ENCODE data around the gene BTBD6. TPM values are rescaled to one million over a fixed set of nuclear protein-coding genes. Genes with fewer than 3 reads are reported as not detected.
A peak's percentile ranks its signal among the peaks of the same experiment; 100 is the strongest.
"Not testable (repeated sequence)": the region's sequence is repeated elsewhere in the genome, so short reads cannot be mapped to it uniquely, and the experiment has no call there.

BTBD6 gene
- total RNA-seq, 1 donor from 2014 or later = 36.3 TPM

DNA sequence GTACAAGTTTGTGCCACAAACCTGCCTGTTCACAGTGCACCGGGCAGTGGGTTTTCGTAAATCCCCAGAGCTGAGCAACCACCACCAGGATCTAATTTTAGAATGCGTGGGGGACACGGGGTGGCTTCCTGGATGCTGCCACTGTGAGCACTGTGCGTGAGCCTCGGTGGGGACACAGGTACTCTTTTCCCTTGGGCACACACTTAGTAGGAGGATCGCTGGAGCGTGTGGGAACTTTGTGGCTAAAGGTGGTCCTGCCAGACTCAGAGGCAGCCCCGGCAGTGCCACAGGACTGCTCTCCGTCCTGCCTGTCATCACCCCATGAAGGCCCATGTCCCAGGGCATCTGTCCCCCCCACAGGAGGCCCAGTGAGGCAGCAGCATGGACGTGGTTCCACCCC, 21.1 kb downstream of the BTBD6 start:
- no peak for DNase-seq (ENCODE audit: low spot score)

DNA sequence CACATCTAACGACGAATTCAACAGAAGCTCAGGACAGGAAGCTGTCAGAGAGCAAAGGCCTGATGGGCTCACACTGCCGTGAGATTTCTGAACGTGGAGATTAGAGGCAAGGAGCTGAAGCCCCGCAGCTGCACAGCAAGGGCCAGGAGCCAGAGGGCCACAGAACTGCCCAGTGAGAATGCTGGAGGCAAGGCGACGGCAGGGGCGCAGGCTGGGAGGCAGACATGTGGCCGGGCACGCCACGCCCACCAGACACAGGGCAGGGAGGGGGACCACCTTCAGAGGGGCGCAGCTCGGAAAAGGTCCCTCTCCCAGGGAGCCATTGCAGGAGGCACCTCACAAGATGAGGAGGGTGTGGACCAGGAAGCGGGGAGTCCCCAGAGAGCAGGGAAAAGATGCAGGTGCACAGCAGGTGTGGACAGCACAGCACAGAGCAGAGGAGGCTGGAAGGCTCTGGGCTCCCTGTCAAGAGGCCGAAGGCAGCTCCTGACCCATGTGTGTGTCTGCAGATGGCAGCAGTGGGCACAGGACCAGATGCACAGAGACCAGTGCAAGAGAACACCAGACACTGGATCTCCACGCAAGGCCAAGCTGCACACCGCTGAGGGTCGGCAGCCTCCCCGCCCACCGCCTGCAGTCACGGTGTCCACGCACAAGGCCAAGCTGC, 23.0 kb downstream of the BTBD6 start:
- no peak for DNase-seq (ENCODE audit: low spot score)

DNA sequence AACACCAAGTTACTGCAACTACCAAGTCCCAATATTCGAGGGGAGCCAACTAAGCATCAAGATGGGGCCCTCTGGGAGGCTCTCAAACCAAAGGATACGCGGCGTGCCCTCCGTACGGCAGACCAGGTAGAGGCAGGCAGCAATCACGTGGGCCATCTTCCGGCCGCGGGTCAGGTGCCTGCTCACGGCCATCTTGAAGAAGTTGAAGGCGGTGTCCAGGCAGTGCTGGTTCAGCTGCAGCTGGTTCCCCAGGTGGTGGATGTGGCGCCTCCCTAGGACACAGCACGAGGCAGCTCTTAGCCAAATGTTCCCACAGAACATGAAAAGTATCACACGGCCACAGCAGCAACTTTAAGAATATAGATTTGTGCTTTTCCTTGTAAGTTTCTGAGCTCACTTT, 24.3 kb downstream of the BTBD6 start:
- DNase-seq (ENCODE audit: low spot score) = no peak

DNA sequence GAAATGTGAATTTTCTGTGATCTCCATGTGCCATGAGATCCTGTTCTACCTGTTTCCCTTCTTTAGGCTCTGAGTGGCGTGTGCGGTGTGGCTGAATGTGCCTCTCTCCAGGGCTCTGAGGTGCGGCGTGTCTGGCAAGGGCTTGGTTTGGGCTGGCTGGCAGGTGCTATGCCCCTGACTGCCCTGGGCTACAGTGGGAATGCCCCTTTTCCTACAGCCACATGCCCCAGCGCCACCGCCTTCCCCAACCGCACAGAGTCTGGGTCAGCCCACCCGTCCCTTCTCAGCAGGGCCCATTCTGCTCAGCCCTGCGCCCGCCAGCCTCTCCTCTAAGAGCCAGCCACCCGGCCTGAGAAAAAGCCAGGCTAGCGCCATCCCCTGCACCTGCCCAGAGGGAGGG, 24.7 kb downstream of the BTBD6 start:
- peak; percentile 66 for DNase-seq (ENCODE audit: low spot score)

DNA sequence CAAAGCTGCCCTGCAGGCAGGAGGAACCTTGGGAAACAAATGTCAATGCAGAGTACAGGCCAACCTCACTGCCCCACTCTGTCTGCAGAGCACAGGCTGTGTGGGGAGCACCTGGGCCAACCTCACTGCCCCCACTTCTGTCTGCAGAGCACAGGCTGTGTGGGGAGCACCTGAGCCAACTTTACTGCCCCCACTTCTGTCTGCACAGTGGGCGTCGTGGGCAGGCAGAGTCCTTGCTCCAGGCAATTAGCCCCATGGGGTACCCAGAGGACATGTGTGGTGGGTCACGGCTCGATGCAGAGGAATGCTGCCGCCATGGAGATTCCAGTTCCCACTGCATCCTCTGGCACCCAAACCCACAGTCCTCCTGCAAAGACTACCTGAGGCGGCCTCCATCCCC, 26.3 kb downstream of the BTBD6 start:
- no peak for DNase-seq (ENCODE audit: low spot score)

DNA sequence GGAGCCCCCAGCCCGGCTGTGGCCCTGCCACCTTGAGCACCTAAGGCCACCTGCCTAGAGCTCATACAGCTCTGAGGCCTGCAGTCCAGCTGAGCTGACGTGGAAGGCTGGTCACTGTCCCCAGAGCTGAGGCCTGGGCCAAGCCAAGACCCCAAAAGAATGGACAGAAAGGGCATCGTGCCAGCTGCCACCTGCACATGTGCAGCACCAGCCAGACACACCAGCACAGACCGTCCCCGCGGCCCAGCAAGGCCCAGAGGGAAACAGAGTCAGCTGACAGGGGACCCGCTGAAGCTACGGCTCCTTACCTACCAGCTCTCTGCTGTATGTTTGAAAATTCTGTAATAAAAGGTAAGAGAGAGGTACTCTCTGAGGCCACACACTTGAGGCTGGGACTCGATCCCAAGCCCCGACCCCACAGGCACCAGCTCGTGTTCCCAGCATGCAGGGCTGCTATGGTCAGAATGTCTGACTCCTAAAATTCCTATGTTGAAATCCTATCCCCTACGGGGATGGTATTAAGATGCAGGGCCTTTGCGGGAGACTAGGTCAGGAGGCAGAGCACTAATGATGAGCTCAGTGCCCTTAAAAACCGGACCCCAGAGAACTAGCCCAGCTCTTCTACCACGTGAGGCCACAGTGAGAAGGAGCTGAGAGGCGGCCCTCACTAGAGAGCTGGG, 27.1 kb downstream of the BTBD6 start:
- no peak for DNase-seq (ENCODE audit: low spot score)

DNA sequence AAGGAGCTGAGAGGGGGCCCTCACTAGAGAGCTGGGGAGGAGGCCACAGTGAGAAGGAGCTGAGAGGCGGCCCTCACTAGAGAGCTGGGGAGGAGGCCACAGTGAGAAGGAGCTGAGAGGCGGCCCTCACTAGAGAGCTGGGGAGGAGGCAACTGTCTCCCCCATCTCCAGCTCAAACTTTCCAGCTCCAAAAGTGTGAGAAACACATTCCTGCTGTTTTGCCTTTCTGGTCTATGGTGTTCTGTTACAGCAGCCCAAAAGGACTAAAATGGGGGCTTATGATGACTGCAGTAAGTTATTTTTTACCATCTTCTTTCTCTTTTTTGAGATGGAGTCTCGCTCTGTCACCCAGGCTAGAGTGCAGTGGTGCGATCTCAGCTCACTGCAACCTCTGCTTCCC, 29.1 kb downstream of the BTBD6 start:
- not testable (repeated sequence) for DNase-seq (ENCODE audit: low spot score)

DNA sequence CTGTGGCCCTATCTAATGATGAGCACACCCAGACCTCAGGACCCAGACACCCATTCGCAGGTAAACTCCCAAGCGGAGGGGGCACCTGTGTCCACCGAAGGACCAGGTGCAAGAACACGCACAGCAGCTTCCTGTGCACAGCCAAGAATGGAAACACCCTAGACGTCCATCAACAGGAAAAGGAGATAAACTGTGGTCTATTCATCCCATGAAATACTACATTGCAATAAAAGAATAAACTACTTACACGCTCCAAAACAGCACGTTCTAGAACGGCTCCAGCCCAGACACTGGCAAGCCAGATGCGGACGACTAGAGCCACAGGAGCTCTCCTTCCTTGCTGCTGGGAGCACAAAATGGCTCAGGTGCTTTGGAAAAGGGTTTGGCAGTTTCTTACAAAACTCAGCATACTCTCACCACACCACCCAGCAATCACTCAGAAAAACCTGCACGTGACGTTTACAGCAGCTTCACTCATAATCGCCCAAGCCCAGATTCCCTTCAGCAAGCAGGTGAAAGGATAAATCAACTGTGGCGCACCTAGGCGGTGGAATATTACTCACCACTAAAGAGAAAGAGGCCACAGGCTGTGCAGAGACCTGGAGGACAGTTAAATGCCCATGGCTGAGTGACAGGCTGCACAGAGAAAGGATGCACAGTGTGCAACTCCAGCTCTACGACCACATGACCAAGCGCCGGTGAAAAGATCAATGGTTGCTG, 31.5 kb downstream of the BTBD6 start:
- DNase-seq (ENCODE audit: low spot score) = no peak

DNA sequence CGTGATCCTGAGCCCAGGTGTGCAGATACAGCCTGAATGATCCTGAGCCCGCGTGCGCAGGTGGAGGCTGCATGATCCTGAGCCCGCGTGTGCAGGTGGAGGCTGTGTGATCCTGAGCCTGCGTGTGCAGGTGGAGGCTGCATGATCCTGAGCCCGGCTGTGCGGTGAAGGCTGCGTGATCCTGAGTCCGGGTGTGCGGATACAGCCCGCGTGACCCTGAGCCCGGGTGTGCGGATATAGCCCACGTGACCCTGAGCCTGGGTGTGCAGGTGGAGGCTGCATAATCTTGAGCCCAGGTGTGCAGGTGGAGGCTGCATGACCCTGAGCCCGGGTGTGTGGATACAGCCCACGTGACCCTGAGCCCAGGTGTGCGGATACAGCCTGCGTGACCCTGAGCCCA, 32.2 kb downstream of the BTBD6 start:
- DNase-seq (ENCODE audit: low spot score) = no peak

DNA sequence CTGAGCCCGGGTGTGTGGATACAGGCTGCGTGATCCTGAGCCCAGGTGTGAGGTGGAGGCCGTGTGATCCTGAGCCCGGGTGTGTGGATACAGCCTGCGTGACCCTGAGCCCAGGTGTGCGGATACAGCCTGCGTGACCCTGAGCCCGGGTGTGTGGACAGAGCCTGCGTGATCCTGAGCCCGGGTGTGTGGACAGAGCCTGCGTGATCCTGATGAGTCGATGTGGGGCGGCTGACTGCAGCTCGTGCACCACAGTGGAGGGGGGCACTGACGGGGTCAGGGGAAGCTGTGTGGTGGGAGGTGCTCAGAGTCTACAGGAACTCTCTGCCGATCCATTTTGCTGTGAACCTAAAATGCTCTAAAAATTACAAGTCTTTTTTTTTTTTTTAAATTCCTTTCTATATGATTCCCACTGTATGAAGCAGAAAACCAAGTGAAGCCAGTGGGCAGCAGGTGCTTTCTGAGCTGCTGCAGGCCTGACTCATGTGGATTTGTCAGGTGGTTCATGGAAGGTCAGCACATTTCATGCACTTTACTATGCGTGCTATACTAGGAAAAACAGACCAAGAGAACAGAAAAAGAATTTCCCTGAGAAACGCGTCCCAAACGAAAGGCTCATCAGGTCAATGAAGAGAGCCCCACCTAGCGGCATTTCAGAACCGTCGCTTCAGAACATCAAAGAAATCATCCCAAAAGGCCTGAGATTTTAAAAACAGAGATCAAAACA, 33.2 kb downstream of the BTBD6 start:
- DNase-seq (ENCODE audit: low spot score) = no peak

DNA sequence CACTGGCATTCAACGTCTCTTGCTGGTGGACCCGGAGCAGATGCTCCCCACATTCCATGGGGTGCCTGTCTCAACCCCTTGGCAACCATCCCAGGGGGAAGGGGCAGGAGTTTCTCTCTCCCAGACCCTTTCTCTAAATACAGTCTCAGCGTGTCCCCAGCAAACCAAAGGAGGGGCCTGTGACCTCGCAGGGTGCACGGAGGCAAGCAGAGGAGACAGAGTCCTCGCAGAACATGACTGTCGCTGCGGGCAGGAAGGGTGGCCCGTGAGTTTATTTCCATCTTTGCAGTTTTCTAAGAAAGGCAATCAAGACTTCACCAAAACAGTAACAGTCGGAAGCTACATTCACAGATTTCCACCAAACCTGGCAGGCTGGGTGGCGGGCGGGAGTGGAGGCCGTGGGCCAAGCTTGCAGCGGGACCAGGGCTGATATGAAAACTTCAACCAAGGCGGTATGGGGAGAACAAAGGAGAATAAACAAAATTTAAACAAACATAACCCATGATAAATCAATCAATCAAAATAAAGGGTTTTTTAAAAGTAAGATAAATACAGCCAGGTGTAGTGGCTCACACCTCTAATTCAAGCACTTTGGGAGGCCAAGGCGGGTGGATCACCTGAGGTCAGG, 33.9 kb downstream of the BTBD6 start:
- DNase-seq (ENCODE audit: low spot score) = no peak

DNA sequence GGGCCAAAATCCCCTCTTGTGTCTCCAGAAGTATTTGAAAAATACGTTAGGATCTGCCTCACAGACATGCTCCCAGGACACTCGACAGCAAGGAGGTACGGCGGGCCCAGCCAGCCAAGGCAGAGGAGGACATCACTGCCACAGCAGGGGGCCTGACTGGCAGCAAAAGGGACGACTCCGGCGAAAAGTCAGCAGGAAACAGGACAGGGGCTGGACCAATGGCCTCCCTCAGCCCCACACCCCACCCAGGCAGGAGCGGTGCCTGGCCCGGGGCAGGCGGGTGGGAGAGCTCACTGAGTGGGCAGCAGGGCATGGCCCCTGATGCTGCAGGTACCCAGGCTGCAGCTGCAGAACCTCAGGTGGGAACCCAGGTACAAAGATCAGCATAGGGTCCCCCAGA, 34.7 kb downstream of the BTBD6 start:
- no peak for DNase-seq (ENCODE audit: low spot score)

DNA sequence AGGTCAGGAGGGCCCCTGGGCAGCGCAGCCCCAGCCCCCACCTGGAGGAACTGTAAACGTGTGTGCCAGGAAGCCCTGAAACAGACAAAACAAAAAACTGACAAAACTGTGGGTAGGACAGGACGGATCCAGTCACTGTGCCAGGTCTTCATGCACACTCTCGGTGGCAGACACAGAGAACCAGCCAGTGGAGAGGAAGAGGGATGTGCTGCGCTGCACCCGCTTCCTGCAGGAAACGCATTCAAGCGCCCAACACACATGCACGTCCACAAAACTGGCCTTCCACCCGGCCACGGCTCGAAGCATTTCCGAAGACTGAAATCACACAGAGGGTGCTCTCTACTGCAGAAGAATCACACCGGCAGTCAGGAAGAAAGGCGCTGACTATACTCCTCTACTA, 35.6 kb downstream of the BTBD6 start:
- no peak for DNase-seq (ENCODE audit: low spot score)

DNA sequence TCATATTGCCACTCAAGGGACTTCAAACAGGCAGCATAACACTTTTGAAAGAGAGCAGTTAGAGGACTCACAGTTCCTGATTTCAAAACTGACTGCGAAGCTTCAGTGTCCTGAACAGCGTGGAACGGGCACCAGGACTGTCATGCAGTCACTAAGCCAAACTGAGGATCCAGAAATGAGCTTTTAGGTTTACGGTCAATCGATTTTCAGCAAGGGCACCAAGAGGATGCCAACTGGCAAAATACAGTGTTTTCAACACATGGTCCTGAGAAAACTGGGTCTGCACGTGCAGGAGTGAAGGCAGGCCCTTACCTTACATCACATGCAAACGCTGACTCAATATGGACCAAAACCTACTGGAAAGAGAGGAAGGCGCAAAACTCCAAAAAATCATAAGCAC, 36.8 kb downstream of the BTBD6 start:
- no peak for DNase-seq (ENCODE audit: low spot score)

DNA sequence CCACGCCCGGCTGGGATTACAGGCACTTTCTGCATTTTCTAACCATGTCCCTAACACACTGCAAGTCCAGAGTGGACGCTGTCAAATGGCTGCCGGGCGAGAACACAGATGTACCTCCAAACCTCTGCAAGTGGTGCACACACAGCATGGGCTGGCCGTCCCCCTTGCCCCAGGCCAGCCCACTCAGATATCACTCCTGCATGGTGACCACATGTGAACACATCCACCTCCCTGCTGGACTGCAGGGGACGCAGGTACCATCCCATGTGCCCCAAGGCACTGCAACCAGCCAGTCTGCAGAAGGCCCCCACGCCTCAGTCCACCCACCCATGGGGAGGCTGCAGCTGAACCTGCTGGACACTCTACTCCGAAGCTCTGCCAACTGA, 38.4 kb downstream of the BTBD6 start:
- DNase-seq (ENCODE audit: low spot score) = no peak

DNA sequence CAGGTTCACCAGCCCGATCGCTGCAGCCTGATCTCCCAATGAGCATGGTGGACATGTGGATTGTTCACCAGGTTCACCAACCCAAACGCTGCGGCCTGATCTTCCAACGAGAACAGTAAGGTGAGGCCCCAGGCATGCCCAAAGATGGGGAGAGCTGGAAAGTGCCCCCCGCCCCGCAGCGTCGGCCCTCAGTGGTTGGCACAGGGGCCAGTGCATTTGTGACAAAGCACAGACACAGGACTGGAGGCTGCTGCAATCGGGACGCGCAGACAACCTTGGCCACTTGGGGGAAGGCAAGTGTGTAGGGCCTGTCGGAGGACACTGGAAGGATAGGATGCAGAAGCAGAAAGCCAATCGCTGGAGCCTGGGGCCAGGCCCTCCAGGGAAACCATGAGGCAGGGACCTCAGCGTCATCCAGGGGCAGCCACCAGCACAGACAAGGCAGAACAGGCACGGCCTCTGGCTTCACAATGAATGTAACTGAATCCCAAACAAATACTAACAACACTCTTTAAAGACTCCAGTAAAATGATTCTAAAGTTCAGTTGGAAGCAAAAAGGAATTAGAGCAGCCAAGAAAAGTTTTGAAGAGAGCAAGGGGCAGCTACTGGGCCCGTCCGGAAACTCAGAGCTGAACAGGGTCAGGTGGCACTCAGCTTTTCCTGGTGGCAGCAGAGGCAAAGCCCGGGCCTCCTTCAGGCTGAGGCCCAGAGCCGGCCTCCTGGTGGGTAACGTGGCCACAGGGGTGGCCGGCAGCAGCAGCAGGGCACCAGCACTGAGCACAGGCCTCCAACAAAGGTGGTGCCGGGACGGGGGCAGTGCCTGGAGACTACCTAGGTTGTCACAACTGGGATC, 39.1 kb downstream of the BTBD6 start:
- no peak for DNase-seq (ENCODE audit: low spot score)

DNA sequence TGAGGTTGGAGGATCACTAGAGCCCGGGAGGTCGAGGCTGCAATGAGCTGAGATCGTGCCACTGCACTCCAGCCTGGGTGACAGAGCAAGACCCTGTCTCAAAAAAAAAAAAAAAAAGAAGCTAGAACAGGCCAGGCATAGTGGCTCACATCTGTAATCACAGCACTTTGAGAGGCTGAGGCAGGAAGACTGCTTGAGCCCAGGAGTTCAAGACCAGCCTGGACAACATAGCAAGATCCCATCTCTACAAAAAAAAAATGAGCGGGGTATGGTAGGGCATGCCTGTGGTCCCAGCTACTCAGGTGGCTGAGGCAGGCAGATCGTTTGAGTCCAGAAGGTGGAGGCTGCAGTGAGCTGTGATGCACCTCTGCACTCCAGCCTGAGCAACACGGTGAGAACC, 40.6 kb downstream of the BTBD6 start:
- DNase-seq (ENCODE audit: low spot score) = not testable (repeated sequence)

DNA sequence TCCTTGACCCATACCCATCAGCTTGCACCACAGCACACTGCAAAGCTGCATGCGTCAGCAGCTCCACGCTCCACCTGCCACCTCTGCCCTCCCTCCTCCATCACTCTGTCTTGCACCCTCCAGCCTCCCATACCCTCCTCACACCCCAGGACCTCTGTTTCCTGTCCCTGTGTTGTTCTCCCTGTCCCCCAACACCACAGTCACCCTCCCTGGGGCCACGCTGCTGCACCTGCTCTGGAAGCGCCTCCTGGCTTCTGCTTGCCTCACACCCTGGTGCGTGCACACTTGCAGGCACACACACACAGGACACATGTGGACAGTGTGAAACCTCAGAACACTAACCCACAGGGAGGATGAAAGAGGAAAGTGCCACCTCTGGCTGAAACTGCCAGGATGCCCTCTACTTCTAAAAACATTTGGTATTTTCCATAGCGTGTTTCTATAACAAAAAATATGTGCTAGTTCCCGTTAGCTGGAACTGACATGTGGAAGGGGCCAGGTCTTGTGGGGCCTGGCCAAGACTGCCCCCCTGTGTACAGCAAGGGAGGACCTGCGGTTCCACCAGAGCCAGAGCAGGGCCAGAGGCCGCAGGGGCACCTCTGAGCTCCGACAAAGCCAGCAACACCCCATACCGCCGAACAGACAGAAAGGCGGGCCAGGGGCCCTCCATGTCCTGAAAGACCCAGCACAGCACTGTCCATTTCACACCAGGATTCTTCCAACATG, 42.5 kb downstream of the BTBD6 start:
- DNase-seq (ENCODE audit: low spot score) = no peak

DNA sequence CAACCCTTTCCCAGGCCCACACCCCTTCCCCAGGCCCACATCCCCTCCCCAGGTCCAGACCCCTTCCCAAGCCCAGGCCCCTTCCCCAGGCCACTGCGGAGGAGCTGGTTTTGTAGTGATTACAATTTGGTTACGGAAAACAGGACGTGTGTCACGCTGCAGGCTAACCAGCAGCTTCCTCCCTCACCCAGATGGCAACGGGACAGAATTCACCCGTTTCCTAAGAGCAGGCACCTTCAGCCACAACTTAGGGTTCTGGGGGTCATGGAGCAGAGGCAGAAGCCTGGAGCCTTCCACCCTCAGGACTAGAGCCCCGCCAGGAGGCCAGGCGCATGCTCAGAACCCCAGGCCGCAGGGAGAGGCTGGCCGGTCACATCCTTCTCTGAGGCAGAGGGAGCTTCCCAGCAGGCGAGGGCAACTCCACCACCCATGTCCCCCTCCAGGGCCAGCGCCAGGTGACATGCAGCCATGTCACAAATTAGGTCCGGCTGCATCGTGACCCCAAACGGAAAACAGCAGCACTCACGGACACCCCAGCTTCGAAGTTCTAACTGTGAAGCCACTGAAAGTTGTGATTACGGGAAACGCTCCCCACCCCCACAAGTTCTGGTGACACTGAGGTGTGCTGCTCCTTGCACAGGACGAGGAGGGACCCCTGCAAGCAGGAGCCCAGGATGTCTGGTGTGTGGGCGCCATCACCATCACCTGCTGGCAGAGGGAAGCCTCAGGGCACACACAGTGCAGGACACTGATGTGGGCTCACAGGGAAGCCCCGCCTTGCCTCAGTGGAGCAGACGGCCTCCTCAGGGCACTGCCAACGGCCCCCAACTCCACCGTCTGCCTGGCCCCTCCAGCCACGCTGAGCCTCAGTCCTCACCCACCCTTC, 44.7 kb downstream of the BTBD6 start:
- DNase-seq (ENCODE audit: low spot score) = no peak

Measured in ureter (tissue), 1 donor.